ENCODE data around the gene SERPINB10.

DNA sequence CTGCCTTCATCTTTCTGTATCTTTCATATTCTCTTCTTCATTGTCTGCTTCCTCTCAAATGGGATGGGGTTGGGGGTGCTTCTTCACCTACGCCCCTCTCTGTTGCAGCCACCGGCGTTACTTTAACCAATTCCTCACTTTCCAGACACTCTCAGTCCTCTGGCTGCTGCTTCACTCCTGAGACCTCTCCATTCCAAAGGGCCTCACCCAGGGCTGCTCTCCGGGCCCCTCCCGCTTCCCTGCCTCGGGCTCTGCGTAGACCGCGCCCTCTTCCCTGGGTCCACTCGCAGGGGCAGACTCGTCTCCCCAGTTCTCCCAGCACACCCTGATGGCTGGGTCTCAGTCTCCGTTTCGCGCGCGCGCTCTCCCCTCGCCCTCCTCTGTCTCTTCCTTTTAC, 63.0 kb downstream of the SERPINB10 start:
- TF ChIP-seq EZH2 (IDR thresholded peaks at IDR 0.05; ENCODE audit: low read depth): no peak
- TF ChIP-seq, protein P1, sequence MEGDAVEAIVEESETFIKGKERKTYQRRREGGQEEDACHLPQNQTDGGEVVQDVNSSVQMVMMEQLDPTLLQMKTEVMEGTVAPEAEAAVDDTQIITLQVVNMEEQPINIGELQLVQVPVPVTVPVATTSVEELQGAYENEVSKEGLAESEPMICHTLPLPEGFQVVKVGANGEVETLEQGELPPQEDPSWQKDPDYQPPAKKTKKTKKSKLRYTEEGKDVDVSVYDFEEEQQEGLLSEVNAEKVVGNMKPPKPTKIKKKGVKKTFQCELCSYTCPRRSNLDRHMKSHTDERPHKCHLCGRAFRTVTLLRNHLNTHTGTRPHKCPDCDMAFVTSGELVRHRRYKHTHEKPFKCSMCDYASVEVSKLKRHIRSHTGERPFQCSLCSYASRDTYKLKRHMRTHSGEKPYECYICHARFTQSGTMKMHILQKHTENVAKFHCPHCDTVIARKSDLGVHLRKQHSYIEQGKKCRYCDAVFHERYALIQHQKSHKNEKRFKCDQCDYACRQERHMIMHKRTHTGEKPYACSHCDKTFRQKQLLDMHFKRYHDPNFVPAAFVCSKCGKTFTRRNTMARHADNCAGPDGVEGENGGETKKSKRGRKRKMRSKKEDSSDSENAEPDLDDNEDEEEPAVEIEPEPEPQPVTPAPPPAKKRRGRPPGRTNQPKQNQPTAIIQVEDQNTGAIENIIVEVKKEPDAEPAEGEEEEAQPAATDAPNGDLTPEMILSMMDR (conservative IDR thresholded peaks at IDR 0.05): no peak
